IMR-90 (cell line): Measurements from ENCODE around the gene TANGO6. TPM values are rescaled to one million over a fixed set of nuclear protein-coding genes. Genes with fewer than 3 reads are reported as not detected.

Experiments
- ATAC-seq: fragments of 200-7000 bp; cut with Tn5 transposase; 2 replicates; pipeline ENCODE4 v1.9.1; 2020; ENCODE audit warnings: low read depth, mild to moderate bottlenecking, moderate library complexity
- BruUV-seq: library from RNA; stranded (reverse); fragments of 400-500 nt; replicated peaks from 2 replicates; lab custom pipeline; 2021; lab: Mats Ljungman, UMichigan
- CTCF ChIA-PET: fragments of 300-600 bp; formaldehyde crosslinking; extraction: SDS; loops from one replicate; lab custom pipeline; 2021; ENCODE audit warnings: antibody characterized with exemption; lab: Yijun Ruan, JAX
- POLR2A ChIA-PET: fragments of 300-600 bp; sonication (Branson Sonifier 250); formaldehyde crosslinking; loops from one replicate; lab custom pipeline; 2022; ENCODE audit warnings: antibody characterized with exemption; ENCODE audit not compliant: unreplicated experiment; lab: Charles Lee
- DNase-seq: peaks from one replicate; pipeline ENCODE4 v3.0.0; 2013
- H2AFZ ChIP-seq: replicated peaks from 2 replicates; pipeline ENCODE3; 2013; ENCODE audit warnings: low read length, mild to moderate bottlenecking; ENCODE audit not compliant: poor library complexity
- H2AK5ac ChIP-seq: 2 replicates; pipeline ENCODE4 v1.6.1; 2013; ENCODE audit warnings: low read depth, low read length, inconsistent platforms
- H2AK9ac ChIP-seq: replicated peaks from 2 replicates; pipeline ENCODE3; 2013; ENCODE audit warnings: mild to moderate bottlenecking, low read depth, low read length, moderate library complexity; ENCODE audit not compliant: poor library complexity
- H2BK120ac ChIP-seq: 2 replicates; pipeline ENCODE4 v1.6.1; 2013; ENCODE audit warnings: low read depth, low read length, inconsistent platforms
- H2BK15ac ChIP-seq: 3 replicates; pipeline ENCODE4 v1.6.1; 2013; ENCODE audit warnings: low read depth, low read length, inconsistent platforms
- H2BK20ac ChIP-seq: 2 replicates; pipeline ENCODE4 v1.6.1; 2013; ENCODE audit warnings: low read depth, mild to moderate bottlenecking, inconsistent platforms, low read length, moderate library complexity
- H2BK5ac ChIP-seq: 2 replicates; pipeline ENCODE4 v1.6.1; 2013; ENCODE audit warnings: mild to moderate bottlenecking, low read depth, low read length, inconsistent platforms; ENCODE audit not compliant: poor library complexity, severe bottlenecking
- H3K14ac ChIP-seq: replicated peaks from 2 replicates; pipeline ENCODE4 v1.6.1; 2013; ENCODE audit warnings: low read depth, low read length, inconsistent platforms
- H3K18ac ChIP-seq: 2 replicates; pipeline ENCODE4 v1.6.1; 2013; ENCODE audit warnings: low read depth, low read length, control low read depth
- H3K23ac ChIP-seq: 2 replicates; pipeline ENCODE4 v1.6.1; 2013; ENCODE audit warnings: low read depth, low read length, inconsistent platforms
- H3K27ac ChIP-seq: 2 replicates; pipeline ENCODE4 v1.5.1; 2013; ENCODE audit warnings: mild to moderate bottlenecking, control low read depth, low read length; ENCODE audit not compliant: insufficient read depth
- H3K27me3 ChIP-seq: 2 replicates; pipeline ENCODE4 v1.6.1; 2013; ENCODE audit warnings: low read length; ENCODE audit not compliant: control insufficient read depth, insufficient read depth
- H3K36me3 ChIP-seq: 2 replicates; pipeline ENCODE4 v1.6.1; 2013; ENCODE audit warnings: low read length, mixed read lengths; ENCODE audit not compliant: control insufficient read depth, insufficient read depth
- H3K4ac ChIP-seq: 2 replicates; pipeline ENCODE4 v1.6.1; 2013; ENCODE audit warnings: low read depth, low read length, inconsistent platforms
- H3K4me1 ChIP-seq: 2 replicates; pipeline ENCODE4 v1.6.1; 2013; ENCODE audit warnings: low read length, mixed read lengths; ENCODE audit not compliant: control insufficient read depth, insufficient read depth
- H3K4me2 ChIP-seq: 2 replicates; pipeline ENCODE4 v1.6.1; 2013; ENCODE audit warnings: low read depth, mild to moderate bottlenecking, control low read depth, low read length, moderate library complexity
- H3K4me3 ChIP-seq: 2 replicates; pipeline ENCODE4 v1.5.1; 2013; ENCODE audit warnings: low read depth, mild to moderate bottlenecking, control low read depth, low read length, moderate library complexity; ENCODE audit not compliant: insufficient read depth
- H3K56ac ChIP-seq: 2 replicates; pipeline ENCODE4 v1.6.1; 2013; ENCODE audit warnings: low read length, inconsistent platforms; ENCODE audit not compliant: insufficient read depth; ENCODE audit errors: extremely low read depth
- H3K79me1 ChIP-seq, 2 experiments: 2 replicates each; pipeline ENCODE4 v1.6.1; 2013; ENCODE audit warnings: low read length in 2 of 2, inconsistent platforms in 1 of 2, low read depth in 1 of 2
- H3K9ac ChIP-seq: 2 replicates; pipeline ENCODE4 v1.6.1; 2013; ENCODE audit warnings: low read depth, low read length, control low read depth
- H3K9me1 ChIP-seq: 2 replicates; pipeline ENCODE4 v1.6.1; 2013; ENCODE audit warnings: low read length, inconsistent platforms; ENCODE audit not compliant: insufficient read depth
- H3K9me3 ChIP-seq: 2 replicates; pipeline ENCODE4 v1.6.1; 2013; ENCODE audit warnings: low read length; ENCODE audit not compliant: control insufficient read depth, insufficient read depth
- H4K20me1 ChIP-seq: 2 replicates; pipeline ENCODE4 v1.6.1; 2013; ENCODE audit warnings: low read length, inconsistent platforms; ENCODE audit not compliant: insufficient read depth
- H4K5ac ChIP-seq: 2 replicates; pipeline ENCODE4 v1.6.1; 2013; ENCODE audit warnings: mild to moderate bottlenecking, low read depth, low read length, control low read depth
- H4K8ac ChIP-seq, 2 experiments: 2 replicates each; pipeline ENCODE4 v1.6.1; 2013; ENCODE audit warnings: low read depth in 2 of 2, low read length in 2 of 2, control low read depth in 1 of 2, inconsistent platforms in 1 of 2
- H4K91ac ChIP-seq: 2 replicates; pipeline ENCODE4 v1.6.1; 2013; ENCODE audit warnings: low read depth, low read length, inconsistent platforms; ENCODE audit not compliant: insufficient read depth
- BHLHE40 ChIP-seq: fragments of 150-350 bp; IDR thresholded peaks from 2 replicates; pipeline ENCODE4 v1.6.1; 2016; ENCODE audit warnings: mild to moderate bottlenecking, low read depth, low read length
- CEBPB ChIP-seq: IDR thresholded peaks from 2 replicates; pipeline ENCODE4 v1.6.1; 2012; ENCODE audit warnings: low read depth, low read length, improper control_type of control experiment
- CHD1 ChIP-seq: IDR thresholded peaks from 2 replicates; pipeline ENCODE4 v1.6.1; 2012; ENCODE audit warnings: low read depth, low read length, improper control_type of control experiment
- CTCF ChIP-seq: conservative IDR thresholded peaks from 2 replicates; pipeline ENCODE4 v1.5.1; 2012; ENCODE audit warnings: mild to moderate bottlenecking, low read depth, low read length, improper control_type of control experiment
- ELK1 ChIP-seq: fragments of 150-350 bp; IDR thresholded peaks from 2 replicates; pipeline ENCODE4 v1.6.1; 2016; ENCODE audit warnings: low read depth, mild to moderate bottlenecking, low read length, moderate library complexity, borderline replicate concordance
- FOS ChIP-seq: fragments of 150-350 bp; IDR thresholded peaks from 2 replicates; pipeline ENCODE4 v1.6.1; 2016; ENCODE audit warnings: low read depth, low read length
- MAFK ChIP-seq: IDR thresholded peaks from 2 replicates; pipeline ENCODE4 v1.6.1; 2012; ENCODE audit warnings: low read depth, low read length, improper control_type of control experiment
- MAZ ChIP-seq: IDR thresholded peaks from 2 replicates; pipeline ENCODE4 v1.6.1; 2012; ENCODE audit warnings: low read depth, mild to moderate bottlenecking, low read length, improper control_type of control experiment, moderate library complexity, borderline replicate concordance
- MXI1 ChIP-seq: IDR thresholded peaks from 2 replicates; pipeline ENCODE4 v1.6.1; 2012; ENCODE audit warnings: low read depth, mild to moderate bottlenecking, low read length, moderate library complexity, borderline replicate concordance
- NFE2L2 ChIP-seq: fragments of 150-350 bp; IDR thresholded peaks from 2 replicates; pipeline ENCODE4 v1.6.1; 2016; ENCODE audit warnings: low read depth, mild to moderate bottlenecking, low read length
- POLR2A ChIP-seq: IDR thresholded peaks from 2 replicates; pipeline ENCODE4 v1.6.1; 2012; ENCODE audit warnings: mild to moderate bottlenecking, low read depth, low read length
- RAD21 ChIP-seq: IDR thresholded peaks from 2 replicates; pipeline ENCODE4 v1.6.1; 2012; ENCODE audit warnings: low read length, improper control_type of control experiment
- RCOR1 ChIP-seq: IDR thresholded peaks from 2 replicates; pipeline ENCODE4 v1.6.1; 2012; ENCODE audit warnings: mild to moderate bottlenecking, low read length, improper control_type of control experiment; ENCODE audit not compliant: insufficient replicate concordance
- RFX5 ChIP-seq: IDR thresholded peaks from 2 replicates; pipeline ENCODE4 v1.8.0; 2012; ENCODE audit warnings: low read depth, mild to moderate bottlenecking, low read length, moderate library complexity
- SMC3 ChIP-seq: fragments of 150-350 bp; IDR thresholded peaks from 2 replicates; pipeline ENCODE4 v1.6.1; 2016; ENCODE audit warnings: low read depth, mild to moderate bottlenecking, antibody characterized with exemption, low read length, moderate library complexity
- USF2 ChIP-seq: fragments of 150-350 bp; IDR thresholded peaks from 2 replicates; pipeline ENCODE4 v1.6.1; 2017; ENCODE audit warnings: mild to moderate bottlenecking, antibody characterized with exemption, low read length, low read depth
- dilution Hi-C: fragments of 300-500 bp; cut with HindIII; formaldehyde crosslinking; loops from one replicate; pipeline ENCODE4 v1.14.3; 2018; ENCODE audit warnings: low sequenced_read_pairs; ENCODE audit not compliant: unreplicated experiment
- in situ Hi-C: fragments of 300-500 bp; cut with MboI; formaldehyde crosslinking; loops from 3 replicates; pipeline ENCODE4 v1.14.3; 2019; ENCODE audit warnings: low sequenced_read_pairs, inconsistent platforms, mixed read lengths
- intact Hi-C: fragments of 100-400 bp; cut with micrococcal nuclease; formaldehyde crosslinking; loops from 2 replicates; pipeline ENCODE4 v1.10.0; 2022
- polyA plus RNA-seq, 3 experiments: library from polyadenylated mRNA; depleted of rRNA; stranded (reverse); fragments of >200 nt; gene quantifications; 2 replicates each; pipeline ENCODE4 v1.2.3, GENCODE V29; 2012; ENCODE audit warnings: low replicate concordance in 1 of 3
- total RNA-seq: library from RNA; depleted of rRNA; stranded (reverse); fragments of >200 nt; gene quantifications from 2 replicates; pipeline ENCODE4 v1.2.3, GENCODE V29; 2012

TANGO6 gene
- total and polyA plus RNA-seq, 2 of the 4 experiments (the other 2 are of a cell fraction): 6.7 to 22.4 TPM

GRCh38 chr16:68991075-68991474, 147.7 kb downstream of the TANGO6 start:
- Histone ChIP-seq H2BK15ac (peak overlapping the region; percentile 86; the same call in 2 of the 3 replicates), H3K27ac (no peak overlapping the region), H2BK120ac (no peak overlapping the region), H2BK20ac (peak overlapping the region; percentile 38; the same call in 1 of the 2 replicates), H3K4me2 (no peak overlapping the region), H4K8ac (peak overlapping the region in 1 of 2 experiments; percentile 30; a peak in 1 of 4 replicates), H3K23ac (no peak overlapping the region), H3K14ac (peak overlapping the region; percentile 71; the same call in 1 of the 2 replicates), H3K36me3 (no peaks in the 10 kb centered on the region), H3K56ac (no peak overlapping the region), H3K4me1 (peaks cover 23% of the 10 kb centered on the region), H4K20me1 (no peaks in the 10 kb centered on the region), H3K18ac (peak overlapping the region; percentile 14; the same call in 1 of the 2 replicates), H3K4ac (no peak overlapping the region), H3K79me1 (no peaks in the 10 kb centered on the region), H3K9me1 (peaks cover 3% of the 10 kb centered on the region), H3K9me3 (no peaks in the 10 kb centered on the region), H2AK5ac (peak overlapping the region; percentile 59), H3K4me3 (no peak overlapping the region), H4K91ac (0 out of 2 replicates have a peak overlapping the region, but pooled peaks have one; percentile 32), H2BK5ac (no peak overlapping the region), H3K27me3 (no peaks in the 10 kb centered on the region), H3K9ac (no peak overlapping the region), H2AK9ac (no peak overlapping the region), H4K5ac (peak overlapping the region; percentile 6; the same call in 1 of the 2 replicates), H2AFZ (no peak overlapping the region)
- ChIA-PET CTCF (interaction anchor here (0.6 kb wide), 1 partner anchor 16 kb away, joined by 6 read pairs; no protein-coding TSS in a partner anchor), POLR2A (no interaction called here)
- in situ Hi-C loops (no loop called here), dilution Hi-C loops (no loop called here), intact Hi-C loops (loop anchor here (5.0 kb wide), 1 partner anchor 141 kb away; the partner anchor contains the start of genes CHTF8 and UTP4)
- no peak for DNase-seq
- no TSS peak for BruUV-seq
- ATAC-seq: no peak
- TF ChIP-seq CTCF (no peak), BHLHE40 (no peak), CEBPB (no peak), ELK1 (no peak), RAD21 (no peak), USF2 (no peak), MAFK (no peak), POLR2A (no peak), MAZ (no peak), RCOR1 (no peak), SMC3 (no peak), MXI1 (no peak), CHD1 (no peak), RFX5 (no peak), FOS (no peak), NFE2L2 (no peak)
